K562 (cell line): ENCODE measurements around the gene CARD14. TPM values are rescaled to one million over a fixed set of nuclear protein-coding genes. Genes with fewer than 3 reads are reported as not detected.

ENCODE experiments used
- ATAC-seq: fragments of 200-7000 bp; cut with Tn5 transposase; 3 replicates; pipeline ENCODE4 v1.9.1; 2020; ENCODE audit warnings: moderate library complexity
- BruUV-seq: library from RNA; stranded (reverse); fragments of 400-500 nt; replicated peaks from 2 replicates; lab custom pipeline; 2021; lab: Mats Ljungman, UMichigan
- CTCF ChIA-PET: fragments of 300-600 bp; formaldehyde crosslinking; extraction: SDS; loops from one replicate; lab custom pipeline; 2021; ENCODE audit warnings: low intra/inter-chr PET ratio; lab: Yijun Ruan, JAX
- POLR2A ChIA-PET: fragments of 300-600, 350-650 bp; sonication (Branson Sonifier 250); formaldehyde crosslinking; extraction: SDS; loops from one replicate; lab custom pipeline; 2021; ENCODE audit warnings: antibody characterized with exemption, inconsistent platforms; lab: Yijun Ruan, JAX
- DNase-seq, 4 experiments: peaks; one replicate each; pipeline versions ENCODE4 v3.0.0 to v3.0.0-alpha.2; 2011 to 2018; ENCODE audit warnings: low spot score in 3 of 4, mixed read lengths in 3 of 4; ENCODE audit errors: extremely low read depth in 1 of 4
- FAIRE-seq: peaks from 2 replicates; lab custom pipeline; 2011; peaks lifted over from hg19 to GRCh38; lab: Jason Lieb, UNC
- H2AFZ ChIP-seq: 2 replicates; pipeline ENCODE4 v1.6.0; 2011; ENCODE audit warnings: low read depth, low read length, control low read depth, inconsistent platforms
- H3K27ac ChIP-seq: fragments of 200-600 bp; 3 replicates; pipeline ENCODE4 v1.8.0; 2011; ENCODE audit warnings: low read depth, mild to moderate bottlenecking, control low read depth, inconsistent platforms, low read length, moderate library complexity, mixed read lengths; ENCODE audit errors: extremely low read depth
- H3K27me3 ChIP-seq, 2 experiments: fragments of 300-600 bp in 1 of 2; 2 replicates in 1 of 2; 3 replicates in 1 of 2; pipeline versions ENCODE4 v1.6.0 to v1.8.0; 2011; ENCODE audit warnings: inconsistent platforms in 2 of 2, low read length in 2 of 2, mild to moderate bottlenecking in 1 of 2, mixed read lengths in 1 of 2, moderate library complexity in 1 of 2; ENCODE audit not compliant: control insufficient read depth in 2 of 2, insufficient read depth in 2 of 2
- H3K36me3 ChIP-seq: fragments of 300-600 bp; 3 replicates; pipeline ENCODE4 v1.8.0; 2011; ENCODE audit warnings: mild to moderate bottlenecking, low read length, inconsistent platforms; ENCODE audit not compliant: control insufficient read depth, insufficient read depth
- H3K4me1 ChIP-seq, 2 experiments: fragments of 200-600 bp in 1 of 2; replicated peaks in 1 of 2; 2 replicates in 1 of 2; 3 replicates in 1 of 2; pipeline versions ENCODE4 v1.5.1 to v1.8.0; 2011; ENCODE audit warnings: inconsistent platforms in 2 of 2, low read length in 2 of 2, mild to moderate bottlenecking in 1 of 2, mixed read lengths in 1 of 2, moderate library complexity in 1 of 2; ENCODE audit not compliant: control insufficient read depth in 2 of 2, insufficient read depth in 2 of 2
- H3K4me2 ChIP-seq: 2 replicates; pipeline ENCODE4 v1.6.1; 2011; ENCODE audit warnings: low read length, control low read depth, inconsistent platforms, mixed read lengths; ENCODE audit not compliant: insufficient read depth
- H3K4me3 ChIP-seq: fragments of 200-600 bp; sonication (generic), shearing (Covaris generic); 2 replicates; pipeline ENCODE4 v1.5.1; 2016; ENCODE audit warnings: control low read depth, inconsistent platforms
- H3K79me2 ChIP-seq: fragments of 200-600 bp; 3 replicates; pipeline ENCODE4 v1.8.0; 2011; ENCODE audit warnings: low read length, inconsistent platforms; ENCODE audit not compliant: control insufficient read depth, insufficient read depth
- H3K9ac ChIP-seq, 2 experiments: 2 replicates each; pipeline versions ENCODE4 v1.6.0 to v1.6.1; 2011; ENCODE audit warnings: low read depth in 2 of 2, low read length in 2 of 2, control low read depth in 1 of 2, inconsistent platforms in 1 of 2, mild to moderate bottlenecking in 1 of 2, mixed read lengths in 1 of 2; ENCODE audit not compliant: insufficient read depth in 1 of 2
- H3K9me1 ChIP-seq: one replicate; pipeline ENCODE4 v1.6.0; 2011; ENCODE audit warnings: inconsistent platforms, mild to moderate bottlenecking, low read length, moderate library complexity; ENCODE audit not compliant: control insufficient read depth, insufficient read depth
- H3K9me3 ChIP-seq: replicated peaks from 2 replicates; pipeline ENCODE4 v1.5.1; 2011; ENCODE audit warnings: low read depth, low read length, inconsistent platforms; ENCODE audit not compliant: control insufficient read depth, insufficient read depth
- H4K20me1 ChIP-seq: replicated peaks from 2 replicates; pipeline ENCODE4 v1.6.1; 2011; ENCODE audit warnings: low read length, inconsistent platforms, mixed read lengths; ENCODE audit not compliant: control insufficient read depth, insufficient read depth
- HNRNPL ChIP-seq: fragments of 200-400 bp; formaldehyde crosslinking; IDR thresholded peaks from 2 replicates; pipeline ENCODE4 v1.6.1; 2017; ENCODE audit warnings: low read depth, mild to moderate bottlenecking, low read length
- RBFOX2 ChIP-seq: fragments of 200-400 bp; formaldehyde crosslinking; IDR thresholded peaks from 2 replicates; pipeline ENCODE4 v1.6.1; 2017; ENCODE audit warnings: low read depth, mild to moderate bottlenecking, low read length, moderate library complexity
- WGBS: fragments of 100-300 bp; shearing (Covaris generic); methylation state at CpG from one replicate; pipeline ENCODE4 v1.1.6; 2016; ENCODE audit warnings: low coverage, mixed read lengths; ENCODE audit not compliant: insufficient coverage; ENCODE audit errors: missing lambda C conversion rate; 5-methylcytosine and 5-hydroxymethylcytosine counted together
- in situ Hi-C: fragments of 300-500 bp; cut with MboI; formaldehyde crosslinking; loops from 4 replicates; pipeline ENCODE4 v1.15.0; 2018; ENCODE audit warnings: inconsistent platforms, mixed read lengths
- intact Hi-C: fragments of 100-400 bp; cut with micrococcal nuclease; formaldehyde crosslinking; loops from 2 replicates; pipeline ENCODE4 v1.14.2; 2022
- polyA plus RNA-seq, 8 experiments: library from polyadenylated mRNA; depleted of rRNA in 4 of 8; stranded (reverse) in 5 of 8; unstranded in 3 of 8; fragments of >200 nt; fragmentation: Nextera tagmentation in 2 of 8; fragmentation: Illumina TruSeq in 1 of 8; extraction: Ambion mirVana in 2 of 8; extraction: Trizol in 1 of 8; gene quantifications; 2 replicates each; pipeline versions ENCODE4 v1.2.1 to v1.2.3, GENCODE V29; 2011 to 2014; ENCODE audit warnings: inconsistent platforms in 1 of 8, missing spikeins in 1 of 8
- total RNA-seq, 7 experiments: library from RNA; depleted of rRNA in 6 of 7; stranded (reverse); fragments of >200 nt in 6 of 7; fragmentation: Illumina TruSeq in 2 of 7; extraction: Trizol in 2 of 7; gene quantifications; 2 replicates each; pipeline versions ENCODE4 v1.2.1 to v1.2.3, GENCODE V29; 2011 to 2021; ENCODE audit warnings: low replicate concordance in 1 of 7
- TF ChIP-seq, protein P1 (sequence below): fragments of 450-650 bp; IDR thresholded peaks from 2 replicates; pipeline ENCODE4 v1.6.1; 2016; ENCODE audit warnings: mild to moderate bottlenecking
- TF ChIP-seq, protein P2 (sequence below), 2 experiments: IDR thresholded peaks in 1 of 2; conservative IDR thresholded peaks in 1 of 2; 2 replicates each; pipeline ENCODE4 v1.6.1; 2016; ENCODE audit warnings: low read depth in 2 of 2, mild to moderate bottlenecking in 1 of 2, missing compliant biosample characterization in 1 of 2, missing genetic modification characterization in 1 of 2, moderate library complexity in 1 of 2

CARD14 gene
- total and polyA plus RNA-seq, 9 of the 15 experiments (the other 6 are each of a cell fraction or from before 2014, with no cell fraction given) = not detected

GRCh38 chr17:80221351-80222105 lies 51.7 kb downstream of the CARD14 start:
- 0 out of 2 replicates have a peak, but pooled peaks cover 7% of the 10 kb centered on the region for H4K20me1 ChIP-seq
- FAIRE-seq = no peak
- H3K4me2 ChIP-seq = no peak overlapping the region
- 83% methylated on average over 25 of the region's 29 CpGs for whole genome bisulfite sequencing
- ChIA-PET POLR2A (no interaction called here), CTCF (no interaction called here)
- peaks cover 9 to 48% of the 10 kb centered on the region in 2 experiments; a peak in 4 of 5 replicates for H3K4me1 ChIP-seq
- H3K27me3 ChIP-seq = no peaks in the 10 kb centered on the region
- intact Hi-C loops (no loop called here), in situ Hi-C loops (no loop called here)
- DNase-seq = no peak
- peaks cover 13% of the 10 kb centered on the region; the same call in 1 of the 3 replicates for H3K36me3 ChIP-seq
- no TSS peak for BruUV-seq
- ATAC-seq = no peak
- H3K9ac ChIP-seq = no peak overlapping the region
- H3K9me3 ChIP-seq = no peaks in the 10 kb centered on the region
- H3K79me2 ChIP-seq = peaks cover 3% of the 10 kb centered on the region; the same call in 1 of the 3 replicates
- H3K9me1 ChIP-seq = no peaks in the 10 kb centered on the region
- no peak overlapping the region for H3K4me3 ChIP-seq
- H2AFZ ChIP-seq = no peak overlapping the region
- no peak overlapping the region for H3K27ac ChIP-seq
- TF ChIP-seq RBFOX2 (0 out of 2 replicates have a peak, but pooled peaks have one; percentile 11), HNRNPL (no peak)
- TF ChIP-seq, protein P1, sequence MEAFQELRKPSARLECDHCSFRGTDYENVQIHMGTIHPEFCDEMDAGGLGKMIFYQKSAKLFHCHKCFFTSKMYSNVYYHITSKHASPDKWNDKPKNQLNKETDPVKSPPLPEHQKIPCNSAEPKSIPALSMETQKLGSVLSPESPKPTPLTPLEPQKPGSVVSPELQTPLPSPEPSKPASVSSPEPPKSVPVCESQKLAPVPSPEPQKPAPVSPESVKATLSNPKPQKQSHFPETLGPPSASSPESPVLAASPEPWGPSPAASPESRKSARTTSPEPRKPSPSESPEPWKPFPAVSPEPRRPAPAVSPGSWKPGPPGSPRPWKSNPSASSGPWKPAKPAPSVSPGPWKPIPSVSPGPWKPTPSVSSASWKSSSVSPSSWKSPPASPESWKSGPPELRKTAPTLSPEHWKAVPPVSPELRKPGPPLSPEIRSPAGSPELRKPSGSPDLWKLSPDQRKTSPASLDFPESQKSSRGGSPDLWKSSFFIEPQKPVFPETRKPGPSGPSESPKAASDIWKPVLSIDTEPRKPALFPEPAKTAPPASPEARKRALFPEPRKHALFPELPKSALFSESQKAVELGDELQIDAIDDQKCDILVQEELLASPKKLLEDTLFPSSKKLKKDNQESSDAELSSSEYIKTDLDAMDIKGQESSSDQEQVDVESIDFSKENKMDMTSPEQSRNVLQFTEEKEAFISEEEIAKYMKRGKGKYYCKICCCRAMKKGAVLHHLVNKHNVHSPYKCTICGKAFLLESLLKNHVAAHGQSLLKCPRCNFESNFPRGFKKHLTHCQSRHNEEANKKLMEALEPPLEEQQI = no peak
- TF ChIP-seq, protein P2, sequence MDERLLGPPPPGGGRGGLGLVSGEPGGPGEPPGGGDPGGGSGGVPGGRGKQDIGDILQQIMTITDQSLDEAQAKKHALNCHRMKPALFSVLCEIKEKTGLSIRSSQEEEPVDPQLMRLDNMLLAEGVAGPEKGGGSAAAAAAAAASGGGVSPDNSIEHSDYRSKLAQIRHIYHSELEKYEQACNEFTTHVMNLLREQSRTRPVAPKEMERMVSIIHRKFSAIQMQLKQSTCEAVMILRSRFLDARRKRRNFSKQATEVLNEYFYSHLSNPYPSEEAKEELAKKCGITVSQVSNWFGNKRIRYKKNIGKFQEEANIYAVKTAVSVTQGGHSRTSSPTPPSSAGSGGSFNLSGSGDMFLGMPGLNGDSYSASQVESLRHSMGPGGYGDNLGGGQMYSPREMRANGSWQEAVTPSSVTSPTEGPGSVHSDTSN (CRISPR knock-in tag; IDR thresholded peaks at IDR 0.05; ENCODE audit: low read depth) = no peak
- TF ChIP-seq, protein P2 (tag; conservative IDR thresholded peaks at IDR 0.05; ENCODE audit: low read depth) = no peak
- TF ChIP-seq, all 486 proteins: peak for 1
